Kidney glomerular epithelial cell (primary cell): ENCODE data around the gene VSTM2L.

Experiments used
- DNase-seq: peaks from one replicate; lab custom pipeline; 2025; lab: John Stamatoyannopoulos, UW

Gene VSTM2L

DNA sequence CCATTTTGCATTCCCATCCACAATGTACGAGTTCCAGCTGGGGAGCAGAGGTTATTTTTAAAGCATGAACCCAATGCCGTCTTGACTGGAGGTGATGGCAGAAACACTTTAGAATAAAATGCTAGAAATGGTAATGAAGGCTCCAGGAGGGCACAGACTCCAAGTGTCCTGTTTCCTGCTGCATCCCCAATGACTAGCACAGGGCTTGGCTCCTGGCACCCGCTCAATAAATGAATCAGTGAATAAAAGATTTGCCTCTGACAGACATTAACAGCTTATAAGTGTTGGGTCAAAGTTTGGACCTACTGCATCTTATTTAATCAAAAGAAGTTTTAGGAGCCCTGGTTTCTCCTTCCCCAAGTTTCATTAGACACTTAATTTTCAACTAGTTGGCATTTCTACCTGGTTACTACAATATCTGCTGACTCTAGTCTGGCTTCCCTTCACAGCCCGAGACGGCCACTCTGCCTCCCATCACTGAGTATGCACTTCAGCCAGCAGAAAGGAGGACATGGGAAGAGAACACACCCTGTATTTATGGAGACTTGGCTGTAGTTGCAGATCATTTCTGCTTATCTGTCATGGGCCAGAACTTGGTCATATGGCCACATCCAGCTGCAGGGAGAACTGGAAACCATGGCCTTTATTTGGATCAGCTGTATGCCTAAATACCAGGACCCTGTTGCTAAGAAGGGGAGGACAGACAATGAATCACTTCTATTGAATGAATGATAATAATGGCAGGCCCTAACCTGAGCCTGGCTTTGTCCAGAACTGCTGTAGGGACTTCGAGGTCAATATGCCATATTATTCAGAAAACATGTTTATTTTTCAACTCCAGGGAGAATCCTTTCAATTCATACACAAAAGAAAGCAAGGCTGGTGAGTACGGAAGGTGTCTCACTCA, 67.3 kb downstream of the VSTM2L start:
- no peak for DNase-seq

GRCh38 chr20:37970856-37971245, 67.9 kb downstream of the VSTM2L start:
- DNase-seq = no peak

DNA sequence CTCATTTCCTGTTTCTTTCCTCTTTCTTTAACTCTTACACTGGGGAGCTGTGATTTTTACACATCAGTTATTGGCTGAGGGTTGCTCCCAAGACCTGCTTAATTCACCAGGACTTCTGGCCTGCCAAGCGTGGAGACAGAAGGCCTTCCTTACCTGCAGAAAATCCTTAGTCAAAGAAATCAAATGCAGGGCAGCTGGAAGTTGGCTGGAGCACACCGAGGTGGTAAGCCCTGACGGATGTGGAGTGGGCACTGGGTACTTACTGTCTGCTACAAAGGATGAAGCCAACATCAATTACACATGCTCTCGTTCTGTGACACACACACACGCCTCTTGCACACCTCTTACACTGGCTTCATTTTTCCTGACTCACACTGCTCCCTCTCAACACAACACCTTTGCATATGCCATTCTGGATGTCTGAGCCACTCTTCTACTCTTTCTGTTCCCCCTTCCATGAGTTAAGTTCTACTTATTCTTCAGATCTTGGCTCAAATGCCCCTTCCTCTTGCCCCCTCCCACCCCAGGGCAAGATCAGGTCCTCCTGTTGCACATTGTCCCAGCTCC, 68.7 kb downstream of the VSTM2L start:
- no peak for DNase-seq

DNA sequence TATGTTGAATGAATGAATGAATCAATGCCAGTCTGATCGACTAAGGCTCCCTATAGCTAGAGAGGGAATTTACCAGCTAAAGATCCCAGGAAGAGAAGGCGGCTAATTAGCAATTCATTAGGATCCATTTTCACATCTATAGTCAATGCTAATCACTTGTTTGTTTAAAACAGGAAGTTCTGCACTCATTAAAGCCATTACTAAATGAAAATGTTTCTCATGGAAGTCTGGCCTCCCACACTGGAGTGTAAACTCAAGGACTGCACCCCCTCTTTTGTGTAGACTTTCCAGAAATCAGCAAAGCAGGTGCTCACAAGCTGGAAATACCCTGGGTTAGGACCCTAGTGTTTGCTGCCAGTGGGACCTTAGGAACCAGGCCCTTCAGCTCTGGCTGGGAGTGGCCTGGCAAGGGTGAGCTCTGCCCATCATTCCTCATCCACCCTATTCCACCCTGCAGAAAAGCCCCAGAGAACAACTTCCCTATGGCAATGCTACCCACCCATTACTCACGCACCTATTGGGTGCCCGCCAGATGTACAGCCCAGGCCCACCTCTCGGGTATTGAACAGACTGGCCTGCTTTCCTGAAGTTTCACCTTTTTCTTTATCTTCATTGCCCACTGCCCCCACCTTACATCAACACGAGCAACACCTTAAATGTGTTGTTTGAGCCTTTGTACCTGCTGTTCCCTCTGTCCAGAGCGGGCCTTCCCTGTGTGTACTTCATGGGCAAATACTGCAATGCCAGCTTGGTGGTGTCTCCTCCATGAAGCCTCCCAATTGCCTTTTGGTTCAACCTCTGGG, 69.5 kb downstream of the VSTM2L start:
- no peak for DNase-seq

GRCh38 chr20:37973059-37973910, 70.4 kb downstream of the VSTM2L start:
- DNase-seq = no peak

GRCh38 chr20:37976887-37977286, 74.0 kb downstream of the VSTM2L start:
- DNase-seq = no peak

- no peak for DNase-seq
These were observed 74.4 kb downstream of the VSTM2L start for GRCh38 chr20:37977338-37977737.

GRCh38 chr20:37977786-37978185, 74.9 kb downstream of the VSTM2L start:
- no peak for DNase-seq

DNA sequence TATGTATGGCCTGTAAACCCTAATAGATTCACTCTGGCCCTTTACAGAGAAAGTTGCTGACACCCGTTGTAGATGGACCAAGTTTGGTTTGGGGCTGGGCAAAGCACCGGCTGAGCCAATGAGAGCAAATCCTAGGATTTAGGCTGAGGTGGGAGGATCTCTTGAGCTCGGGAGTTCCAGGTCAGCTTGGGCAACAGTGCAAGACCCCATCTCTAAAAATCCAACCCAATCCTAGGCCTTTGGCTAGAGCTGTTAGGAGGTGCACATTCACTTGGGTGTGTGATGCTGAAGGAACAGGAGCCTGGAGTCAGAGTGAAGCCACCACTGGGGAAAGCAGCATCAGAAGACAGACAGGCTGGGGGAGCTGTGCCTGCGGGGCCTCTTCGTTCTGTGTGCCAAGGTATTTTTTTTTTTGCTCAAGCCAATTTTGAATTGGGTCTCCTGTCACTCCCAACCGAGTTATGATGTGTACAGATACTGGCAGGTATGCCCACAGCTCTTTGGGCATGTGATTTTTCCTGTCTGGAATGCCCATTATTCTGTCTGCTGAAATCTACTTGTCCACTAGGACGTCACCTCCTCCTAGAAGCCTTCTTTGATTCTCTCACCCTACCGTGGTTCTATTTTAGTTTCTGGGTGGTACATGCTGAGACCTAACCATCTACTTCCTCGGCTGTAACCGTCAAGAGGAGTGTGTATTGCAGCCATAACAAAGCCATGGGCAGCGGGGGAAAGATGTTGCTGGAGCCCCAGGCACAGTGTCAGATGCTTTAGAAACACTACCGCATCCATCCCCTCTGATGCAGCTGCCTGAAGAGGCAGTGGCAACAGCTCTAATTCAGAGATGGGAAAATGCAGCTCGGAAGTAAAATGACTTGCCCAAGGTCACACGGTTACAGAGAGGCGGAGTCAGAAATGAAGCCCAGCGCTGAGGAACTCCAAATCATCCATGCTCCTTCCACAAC, 76.4 kb downstream of the VSTM2L start:
- DNase-seq = no peak

GRCh38 chr20:37980383-37980782, 77.5 kb downstream of the VSTM2L start:
- no peak for DNase-seq

DNA sequence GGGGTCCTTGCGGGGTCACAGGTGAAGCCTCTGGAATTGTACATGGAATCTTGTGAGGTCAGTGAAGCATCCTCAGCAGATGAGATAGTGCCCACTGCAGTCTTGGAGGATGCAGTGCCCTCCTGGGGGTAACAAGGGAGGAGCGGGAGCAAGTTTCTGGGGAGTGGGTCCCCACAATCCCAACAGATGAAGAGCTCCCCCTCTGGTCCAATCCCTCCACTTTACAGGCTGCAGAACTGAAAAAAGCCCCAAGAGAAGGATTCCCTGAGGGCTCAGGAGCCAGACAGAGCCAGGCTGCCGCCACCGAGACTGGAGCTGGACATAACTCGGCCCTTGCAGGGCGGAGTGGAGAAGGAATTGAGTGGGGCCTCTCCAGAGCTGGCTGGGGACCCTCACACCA, 77.9 kb downstream of the VSTM2L start:
- DNase-seq = no peak

GRCh38 chr20:37981568-37981967, 78.6 kb downstream of the VSTM2L start:
- DNase-seq = no peak

DNA sequence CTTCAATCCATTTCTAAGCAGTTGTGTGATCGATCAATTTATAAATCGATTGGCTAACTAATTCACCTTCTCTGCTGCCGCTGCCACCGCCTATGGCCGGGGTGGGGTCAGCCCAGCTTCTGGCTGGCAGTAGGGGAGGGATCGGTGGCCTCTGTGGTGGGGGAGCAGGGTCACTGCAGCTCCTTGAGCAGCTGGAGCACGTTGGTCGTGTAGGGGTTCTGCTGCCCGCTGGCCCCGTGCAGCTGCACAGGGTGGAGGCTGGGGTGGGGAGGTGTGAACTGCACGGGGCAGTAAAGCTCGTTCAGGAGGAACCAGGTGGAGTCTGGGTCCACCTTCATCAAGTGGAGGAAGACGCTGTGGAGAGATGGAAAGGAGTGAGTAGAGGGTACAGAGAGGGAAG, 80.4 kb downstream of the VSTM2L start:
- DNase-seq = no peak

- no peak for DNase-seq
These were observed 81.3 kb downstream of the VSTM2L start for GRCh38 chr20:37984018-37984785.

GRCh38 chr20:37986044-37986858, 83.3 kb downstream of the VSTM2L start:
- DNase-seq = no peak

DNA sequence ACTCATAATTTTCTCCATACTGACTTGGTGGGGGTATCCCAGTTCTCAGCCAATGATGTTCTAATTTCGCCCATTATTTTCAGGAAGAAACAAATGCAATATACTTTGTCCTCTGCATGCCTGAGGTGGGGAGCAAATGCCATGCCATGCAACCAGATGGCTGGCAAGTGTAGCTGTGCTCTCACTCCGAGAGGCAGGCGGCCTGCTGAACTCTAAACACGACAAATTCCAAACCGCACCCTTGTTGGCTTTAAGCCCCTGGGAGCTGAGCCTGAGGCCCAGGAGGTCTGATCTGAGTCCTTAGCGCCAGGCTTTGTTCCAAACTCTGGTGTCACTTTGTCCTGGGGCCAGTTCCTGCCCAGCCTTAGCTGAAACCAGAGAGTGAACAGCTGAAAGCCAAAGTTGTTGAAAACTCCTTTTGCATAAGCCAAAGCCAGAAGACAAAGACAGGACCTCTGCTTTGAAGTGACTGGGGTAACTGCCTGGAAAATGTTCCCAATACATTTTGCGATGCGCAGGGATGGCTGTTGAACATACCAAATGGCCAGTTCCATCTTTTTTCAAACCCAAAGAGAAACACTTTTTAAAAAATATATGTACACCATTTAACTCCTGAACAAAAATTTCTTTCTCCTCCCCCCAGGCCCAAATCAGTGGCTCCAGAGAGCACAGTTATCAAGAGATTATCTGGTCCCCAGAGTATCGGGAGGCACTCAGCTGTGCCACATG, 84.1 kb downstream of the VSTM2L start:
- no peak for DNase-seq

- no peak for DNase-seq
These were observed 84.8 kb downstream of the VSTM2L start for GRCh38 chr20:37987602-37988290.
